ENCODE results near the gene RPL18. TPM values are rescaled to one million over a fixed set of nuclear protein-coding genes. Genes with fewer than 3 reads are reported as not detected.

Gene RPL18
- total and polyA plus RNA-seq, 9 of the 15 experiments (the other 6 are each of a cell fraction or from before 2014, with no cell fraction given), result 312 to 2,635 (median 1,653) TPM

- TF ChIP-seq CEBPZ (IDR thresholded peaks at IDR 0.05; ENCODE audit: borderline replicate concordance, low read depth, low read length) (no peak), ZNF133 (CRISPR knock-in tag; IDR thresholded peaks at IDR 0.05) (no peak), ZNF785 (CRISPR knock-in tag; IDR thresholded peaks at IDR 0.05) (no peak)
- TF ChIP-seq, protein P1, sequence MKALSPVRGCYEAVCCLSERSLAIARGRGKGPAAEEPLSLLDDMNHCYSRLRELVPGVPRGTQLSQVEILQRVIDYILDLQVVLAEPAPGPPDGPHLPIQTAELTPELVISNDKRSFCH (CRISPR knock-in tag; IDR thresholded peaks at IDR 0.05), result no peak
- TF ChIP-seq, protein P1 (tag; IDR thresholded peaks at IDR 0.05), result 0 out of 2 replicates have a peak, but pooled peaks have one; percentile 63
- TF ChIP-seq, protein P2, sequence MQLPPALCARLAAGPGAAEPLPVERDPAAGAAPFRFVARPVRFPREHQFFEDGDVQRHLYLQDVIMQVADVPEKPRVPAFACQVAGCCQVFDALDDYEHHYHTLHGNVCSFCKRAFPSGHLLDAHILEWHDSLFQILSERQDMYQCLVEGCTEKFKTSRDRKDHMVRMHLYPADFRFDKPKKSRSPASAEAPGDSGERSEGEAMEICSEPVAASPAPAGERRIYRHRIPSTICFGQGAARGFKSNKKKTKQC (CRISPR knock-in tag; IDR thresholded peaks at IDR 0.05), result no peak
These were observed 30.1 kb downstream of the RPL18 start (continued) for GRCh38 chr19:48588670-48589401.

All from K562 (cell line).